Measurements from ENCODE around the gene ARRDC2.

The ARRDC2 gene

DNA sequence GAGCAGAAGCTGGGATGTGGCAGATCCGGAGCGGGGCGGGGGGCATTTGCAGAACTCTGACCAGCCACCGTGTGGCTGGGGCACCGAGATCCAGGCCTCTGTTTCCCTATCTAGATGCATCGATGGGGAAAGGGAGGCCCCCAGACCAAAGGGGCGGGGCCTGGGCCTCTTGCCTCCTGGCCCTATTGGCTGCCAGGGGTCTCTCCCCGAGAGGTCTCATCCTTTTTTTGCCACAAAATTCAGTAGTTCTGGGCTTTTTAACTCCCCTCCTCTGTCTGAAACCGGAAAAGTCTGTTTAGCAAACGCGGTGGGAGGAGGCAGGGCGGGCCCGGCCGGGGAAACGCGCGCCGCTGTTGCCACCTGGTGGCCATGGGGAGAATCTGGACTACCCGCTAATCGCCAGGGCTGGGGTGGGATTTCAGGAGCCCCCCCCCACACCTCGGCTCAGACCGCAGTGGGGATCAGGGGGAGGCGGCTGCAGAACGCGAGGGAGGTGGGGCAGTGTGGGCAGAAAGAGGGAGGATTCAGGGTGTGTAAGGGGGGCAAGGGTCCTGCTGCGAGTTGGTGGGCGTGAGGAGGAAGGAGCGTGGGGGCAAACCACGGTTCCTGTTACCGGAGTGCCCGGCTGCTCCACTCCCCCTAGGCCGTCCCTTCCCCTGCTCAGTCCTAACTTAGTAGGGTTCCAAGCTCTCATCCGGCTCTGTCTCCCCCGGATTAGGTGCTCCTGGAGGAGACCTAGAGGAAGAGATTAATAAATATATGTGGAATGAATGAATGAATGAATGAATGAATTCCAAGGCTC, 50.4 kb downstream of the ARRDC2 start:
- peak; percentile 80 for DNase-seq (ENCODE audit: low spot score)

DNA sequence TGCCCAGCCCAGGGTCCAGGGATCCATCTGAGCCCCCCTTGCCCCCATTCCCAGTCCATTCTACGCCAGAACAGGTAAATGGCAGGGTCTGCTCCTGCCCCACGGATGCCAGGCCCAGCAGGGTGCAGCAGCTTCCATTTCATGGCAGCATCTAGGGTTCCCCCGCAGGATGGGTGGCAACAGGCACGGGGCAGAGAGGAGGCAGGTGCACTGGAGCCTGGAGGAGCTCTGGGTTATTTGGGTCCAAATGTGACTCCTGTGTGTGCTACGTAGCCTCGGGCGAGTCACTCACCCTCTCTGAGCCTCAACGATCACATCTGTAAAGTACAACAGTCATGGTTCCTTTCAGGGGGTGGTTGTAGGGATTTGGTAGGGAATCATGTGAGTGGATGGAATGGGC, 51.3 kb downstream of the ARRDC2 start:
- no peak for DNase-seq (ENCODE audit: low spot score)

DNA sequence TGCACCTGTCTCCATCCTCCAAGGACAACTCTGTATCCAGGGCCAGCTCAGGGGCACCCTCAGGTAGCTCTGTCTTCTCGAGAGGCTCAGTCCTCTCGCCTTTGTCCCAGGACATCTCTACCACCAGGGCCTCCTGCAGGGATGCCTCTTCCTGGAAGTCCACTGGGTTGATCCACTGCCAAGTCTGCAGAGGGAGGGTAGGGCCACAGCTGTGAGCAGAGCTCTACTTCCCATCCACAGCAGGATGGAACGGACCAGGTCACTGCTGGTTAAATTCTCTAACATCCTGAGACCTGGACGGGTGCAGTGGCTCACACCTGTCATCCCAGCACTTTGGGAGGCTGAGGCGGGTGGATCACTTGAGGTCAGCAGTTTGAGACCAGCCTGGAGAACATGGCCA, 51.9 kb downstream of the ARRDC2 start:
- no peak for DNase-seq (ENCODE audit: low spot score)

DNA sequence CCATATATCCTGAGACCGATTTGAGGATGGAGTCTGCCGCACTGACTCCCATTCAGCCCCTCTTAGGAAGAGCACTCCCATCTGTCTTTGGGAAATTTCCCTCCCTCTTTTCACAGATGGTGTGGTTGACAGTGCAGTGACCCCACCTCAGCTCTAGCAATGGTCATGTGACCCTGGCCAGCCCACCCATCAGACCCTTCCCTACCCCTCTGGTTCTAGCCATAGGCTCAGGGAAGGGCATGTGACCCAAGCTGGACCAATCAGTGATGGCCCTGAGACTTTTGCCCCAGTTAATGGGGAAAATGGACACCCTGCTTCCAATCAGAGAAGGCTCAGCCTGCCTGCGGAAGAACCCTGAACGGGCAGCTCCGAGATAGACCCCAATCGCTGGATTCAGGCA, 52.5 kb downstream of the ARRDC2 start:
- no peak for DNase-seq (ENCODE audit: low spot score)

DNA sequence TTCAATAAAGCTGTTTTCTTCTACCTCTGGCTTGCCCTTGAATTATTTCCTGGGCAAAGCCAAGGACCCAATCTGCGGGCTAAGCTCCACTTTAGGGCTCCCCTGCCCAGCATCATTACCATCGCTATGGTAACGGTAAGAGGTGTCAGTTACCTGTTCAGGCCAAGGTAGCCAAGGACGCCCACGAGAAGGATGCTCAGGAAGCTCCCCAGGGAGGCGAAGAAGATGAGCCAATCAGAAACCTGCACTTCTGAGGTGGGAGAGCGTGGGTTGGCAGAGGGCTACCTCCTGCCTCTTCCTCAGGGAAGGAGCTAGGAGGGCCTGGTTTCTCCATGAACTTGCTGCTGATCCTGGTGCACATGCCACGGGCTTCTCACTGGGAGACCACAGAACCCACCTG, 54.1 kb downstream of the ARRDC2 start:
- DNase-seq (ENCODE audit: low spot score) = no peak

DNA sequence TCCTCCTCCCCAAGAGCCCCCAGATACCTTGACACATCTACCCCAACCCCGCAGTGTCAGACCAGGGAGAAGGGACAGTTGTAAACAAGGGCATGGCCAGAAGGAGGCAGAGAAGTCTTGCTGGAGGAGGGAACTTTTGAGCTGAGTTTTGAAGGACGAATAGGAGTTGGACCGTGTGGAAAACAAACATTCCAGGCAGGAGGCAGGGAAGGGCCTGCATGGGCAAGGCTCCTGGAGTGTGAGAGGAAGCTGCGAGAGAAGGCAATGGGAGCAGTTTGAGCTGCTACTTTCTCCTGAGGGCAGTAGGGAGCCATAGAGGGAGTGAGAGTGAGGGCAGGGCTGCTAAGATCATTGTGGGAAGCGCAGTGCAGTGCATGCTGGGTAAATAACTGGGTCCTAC, 55.5 kb downstream of the ARRDC2 start:
- DNase-seq (ENCODE audit: low spot score) = no peak

Data from activated CD4-positive, alpha-beta T cell treated with anti-CD3 and anti-CD28 coated beads, Interleukin-2, Interleukin-4, amounts not matched to agents 100 ng/mL and 50 ng/mL, durations not matched to agents 16 hours and 8 hours (primary cell).